Activated CD8-positive, alpha-beta T cell treated with anti-CD3 and anti-CD28 coated beads for 36 hours (primary cell): ENCODE results near the gene KCNN4. TPM values are rescaled to one million over a fixed set of nuclear protein-coding genes. Genes with fewer than 3 reads are reported as not detected.

Experiments used
- ATAC-seq: fragments of 200-7000 bp; cut with Tn5 transposase; one replicate; pipeline ENCODE4 v1.10.0; 2021; ENCODE audit warnings: mild to moderate bottlenecking, moderate library complexity
- CTCF ChIA-PET: fragments of 350-600 bp; sonication (Branson Sonifier 250); formaldehyde crosslinking; loops from one replicate; lab custom pipeline; 2021; ENCODE audit warnings: antibody characterized with exemption; lab: Charles Lee
- POLR2A ChIA-PET: fragments of 350-600 bp; sonication (Branson Sonifier 250); formaldehyde crosslinking; loops from one replicate; lab custom pipeline; 2021; ENCODE audit warnings: antibody characterized with exemption; lab: Charles Lee
- DNase-seq: peaks from one replicate; pipeline ENCODE4 v3.0.0-alpha.2; 2020
- H3K27ac Mint-ChIP-seq: one replicate; pipeline ENCODE4 v1.8.0; 2021; ENCODE audit warnings: mild to moderate bottlenecking, mixed read lengths
- H3K27me3 Mint-ChIP-seq: one replicate; pipeline ENCODE4 v1.8.0; 2021; ENCODE audit warnings: mixed read lengths
- H3K36me3 Mint-ChIP-seq: one replicate; pipeline ENCODE4 v1.8.0; 2021; ENCODE audit warnings: low read depth, mixed read lengths
- H3K4me1 Mint-ChIP-seq: one replicate; pipeline ENCODE4 v1.8.0; 2021; ENCODE audit warnings: low read depth, mixed read lengths
- H3K4me3 Mint-ChIP-seq: one replicate; pipeline ENCODE4 v1.8.0; 2021; ENCODE audit warnings: mild to moderate bottlenecking, moderate library complexity, mixed read lengths
- H3K9me3 Mint-ChIP-seq: one replicate; pipeline ENCODE4 v1.8.0; 2021; ENCODE audit warnings: mixed read lengths
- intact Hi-C: fragments of 100-400 bp; cut with micrococcal nuclease; formaldehyde crosslinking; loops from one replicate; pipeline ENCODE4 v1.10.0; 2022
- total RNA-seq, 2 experiments: library from RNA; stranded (reverse); gene quantifications; one replicate each; pipeline ENCODE4 v1.2.3, GENCODE V29; 2021
- TF ChIP-seq, protein P1 (sequence below): fragments of 200-600 bp; IDR thresholded peaks from one replicate; pipeline ENCODE4 v1.8.0; 2022; ENCODE audit warnings: antibody characterized with exemption, mild to moderate bottlenecking

KCNN4 gene
- total RNA-seq, 2 experiments from 2014 or later, result 49.5 to 49.6 TPM

GRCh38 chr19:43735013-43735412 lies 45.8 kb downstream of the KCNN4 start:
- ChIA-PET POLR2A (no interaction called here), CTCF (interaction anchor here (1.0 kb wide), 3 partner anchors 11 to 52 kb away, joined by 3 read pairs; no protein-coding TSS in a partner anchor)
- TF ChIP-seq, protein P1, sequence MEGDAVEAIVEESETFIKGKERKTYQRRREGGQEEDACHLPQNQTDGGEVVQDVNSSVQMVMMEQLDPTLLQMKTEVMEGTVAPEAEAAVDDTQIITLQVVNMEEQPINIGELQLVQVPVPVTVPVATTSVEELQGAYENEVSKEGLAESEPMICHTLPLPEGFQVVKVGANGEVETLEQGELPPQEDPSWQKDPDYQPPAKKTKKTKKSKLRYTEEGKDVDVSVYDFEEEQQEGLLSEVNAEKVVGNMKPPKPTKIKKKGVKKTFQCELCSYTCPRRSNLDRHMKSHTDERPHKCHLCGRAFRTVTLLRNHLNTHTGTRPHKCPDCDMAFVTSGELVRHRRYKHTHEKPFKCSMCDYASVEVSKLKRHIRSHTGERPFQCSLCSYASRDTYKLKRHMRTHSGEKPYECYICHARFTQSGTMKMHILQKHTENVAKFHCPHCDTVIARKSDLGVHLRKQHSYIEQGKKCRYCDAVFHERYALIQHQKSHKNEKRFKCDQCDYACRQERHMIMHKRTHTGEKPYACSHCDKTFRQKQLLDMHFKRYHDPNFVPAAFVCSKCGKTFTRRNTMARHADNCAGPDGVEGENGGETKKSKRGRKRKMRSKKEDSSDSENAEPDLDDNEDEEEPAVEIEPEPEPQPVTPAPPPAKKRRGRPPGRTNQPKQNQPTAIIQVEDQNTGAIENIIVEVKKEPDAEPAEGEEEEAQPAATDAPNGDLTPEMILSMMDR, result no peak
- ATAC-seq (no peak), DNase-seq (no peak)
- Mint-ChIP-seq H3K9me3 (no peaks in the 10 kb centered on the region), H3K36me3 (peaks cover 34% of the 10 kb centered on the region), H3K27me3 (no peaks in the 10 kb centered on the region), H3K4me3 (no peak overlapping the region), H3K4me1 (no peaks in the 10 kb centered on the region), H3K27ac (no peak overlapping the region)
- intact Hi-C loops, result no loop called here

DNA sequence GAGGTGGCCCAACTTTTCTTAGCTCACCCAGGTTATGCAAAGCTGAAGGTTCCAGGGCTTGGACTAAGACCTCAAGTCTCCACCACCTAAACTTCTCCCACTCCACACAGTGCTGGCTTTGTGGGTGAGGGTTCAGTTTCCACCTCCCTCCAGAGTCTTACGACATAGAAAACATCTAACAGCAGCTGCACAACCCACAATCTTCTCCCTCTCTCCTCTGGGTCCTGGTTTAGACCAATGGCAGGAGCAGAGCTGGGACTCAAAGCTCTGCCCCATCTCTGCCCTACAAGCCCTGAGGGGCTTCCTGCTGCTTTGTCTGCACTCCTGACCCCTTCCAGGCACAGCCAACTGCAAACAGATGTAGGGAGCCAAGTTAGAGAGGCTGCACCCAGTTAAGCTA lies 48.9 kb downstream of the KCNN4 start:
- Mint-ChIP-seq H3K27me3 (no peaks in the 10 kb centered on the region), H3K4me1 (no peaks in the 10 kb centered on the region), H3K36me3 (peaks cover 27% of the 10 kb centered on the region), H3K4me3 (no peak overlapping the region), H3K27ac (no peak overlapping the region), H3K9me3 (no peaks in the 10 kb centered on the region)
- TF ChIP-seq, protein P1, result no peak
- intact Hi-C loops, result no loop called here
- CTCF ChIA-PET, result interaction anchor here (0.9 to 1.2 kb wide), 2 partner anchors 35 to 78 kb away, joined by 3 read pairs; no protein-coding TSS in a partner anchor
- POLR2A ChIA-PET, result interaction anchor here (0.7 kb wide), 1 partner anchor 8 kb away, joined by 3 read pairs; no protein-coding TSS in a partner anchor
- ATAC-seq, result no peak
- DNase-seq, result no peak

DNA sequence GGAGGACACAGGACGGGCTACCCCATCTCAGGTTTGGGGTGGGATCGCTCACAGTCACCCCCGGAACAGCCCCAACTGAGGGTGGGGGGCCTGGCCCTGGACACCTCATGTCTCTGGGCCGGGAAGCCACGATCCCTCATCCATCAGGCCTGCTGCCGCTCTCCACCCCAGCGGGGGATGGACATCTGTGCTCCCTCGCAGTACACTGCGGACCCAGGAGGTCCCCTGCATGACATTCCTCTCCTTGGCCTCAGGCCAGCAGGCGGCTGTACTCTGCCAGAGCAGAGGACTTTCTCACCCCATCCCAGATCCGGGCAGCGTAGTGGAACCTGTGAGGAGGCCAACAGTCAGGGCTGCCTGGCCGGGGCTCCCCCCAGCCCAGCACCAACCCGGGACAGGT lies 49.4 kb downstream of the KCNN4 start:
- DNase-seq (no peak), ATAC-seq (no peak)
- CTCF ChIA-PET, result interaction anchor here (0.9 to 1.2 kb wide), 2 partner anchors 35 to 78 kb away, joined by 3 read pairs; no protein-coding TSS in a partner anchor
- H3K27ac Mint-ChIP-seq, result no peak overlapping the region
- no peaks in the 10 kb centered on the region for H3K9me3 Mint-ChIP-seq
- intact Hi-C loops, result no loop called here
- H3K4me1 Mint-ChIP-seq, result no peaks in the 10 kb centered on the region
- no peaks in the 10 kb centered on the region for H3K27me3 Mint-ChIP-seq
- TF ChIP-seq, protein P1, result no peak
- H3K4me3 Mint-ChIP-seq, result no peak overlapping the region
- POLR2A ChIA-PET, result no interaction called here
- peaks cover 23% of the 10 kb centered on the region for H3K36me3 Mint-ChIP-seq

DNA sequence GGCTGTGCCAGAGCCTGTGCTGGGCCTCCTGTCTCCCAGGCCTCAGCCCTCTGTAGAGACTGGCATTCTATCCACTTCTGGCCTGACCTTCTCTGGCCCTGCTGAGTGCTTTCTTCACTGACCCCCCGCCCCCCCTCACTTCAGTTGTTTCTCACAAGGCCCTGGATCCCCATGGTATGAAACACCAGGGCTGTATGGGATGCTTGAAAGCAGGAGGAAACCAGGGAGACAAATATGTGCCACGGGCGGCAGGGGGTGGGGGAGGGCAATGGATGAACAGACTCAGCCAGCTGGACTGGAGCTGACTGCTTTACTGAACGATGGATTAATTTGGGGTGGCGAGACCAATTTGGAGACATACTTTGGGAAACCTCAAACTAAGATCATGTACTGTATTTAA lies 50.9 kb downstream of the KCNN4 start:
- Mint-ChIP-seq H3K27me3 (no peaks in the 10 kb centered on the region), H3K9me3 (no peaks in the 10 kb centered on the region), H3K4me1 (peaks cover 4% of the 10 kb centered on the region), H3K4me3 (no peak overlapping the region), H3K27ac (no peak overlapping the region), H3K36me3 (peaks cover 18% of the 10 kb centered on the region)
- CTCF ChIA-PET, result interaction anchor here (1.8 kb wide), 1 partner anchor 15 kb away, joined by 7 read pairs; no protein-coding TSS in a partner anchor
- ATAC-seq, result no peak
- intact Hi-C loops, result no loop called here
- no peak for DNase-seq
- POLR2A ChIA-PET, result no interaction called here
- TF ChIP-seq, protein P1, result no peak

- intact Hi-C loops, result no loop called here
- TF ChIP-seq, protein P1, result no peak
- no peak overlapping the region for H3K27ac Mint-ChIP-seq
- CTCF ChIA-PET, result no interaction called here
- DNase-seq (no peak), ATAC-seq (no peak)
- POLR2A ChIA-PET, result no interaction called here
- H3K27me3 Mint-ChIP-seq, result no peaks in the 10 kb centered on the region
- H3K4me3 Mint-ChIP-seq, result no peak overlapping the region
- peaks cover 4% of the 10 kb centered on the region for H3K4me1 Mint-ChIP-seq
- H3K9me3 Mint-ChIP-seq, result no peaks in the 10 kb centered on the region
- H3K36me3 Mint-ChIP-seq, result peaks cover 13% of the 10 kb centered on the region
Observed at GRCh38 chr19:43727593-43727853, 53.2 kb downstream of the KCNN4 start.
